ENCODE measurements around the gene ACAD9.

The ACAD9 gene

GRCh38 chr3:128940252-128940651, 60.8 kb downstream of the ACAD9 start:
- DNase-seq = no peak

GRCh38 chr3:128942161-128942952, 62.9 kb downstream of the ACAD9 start:
- DNase-seq = no peak

DNA sequence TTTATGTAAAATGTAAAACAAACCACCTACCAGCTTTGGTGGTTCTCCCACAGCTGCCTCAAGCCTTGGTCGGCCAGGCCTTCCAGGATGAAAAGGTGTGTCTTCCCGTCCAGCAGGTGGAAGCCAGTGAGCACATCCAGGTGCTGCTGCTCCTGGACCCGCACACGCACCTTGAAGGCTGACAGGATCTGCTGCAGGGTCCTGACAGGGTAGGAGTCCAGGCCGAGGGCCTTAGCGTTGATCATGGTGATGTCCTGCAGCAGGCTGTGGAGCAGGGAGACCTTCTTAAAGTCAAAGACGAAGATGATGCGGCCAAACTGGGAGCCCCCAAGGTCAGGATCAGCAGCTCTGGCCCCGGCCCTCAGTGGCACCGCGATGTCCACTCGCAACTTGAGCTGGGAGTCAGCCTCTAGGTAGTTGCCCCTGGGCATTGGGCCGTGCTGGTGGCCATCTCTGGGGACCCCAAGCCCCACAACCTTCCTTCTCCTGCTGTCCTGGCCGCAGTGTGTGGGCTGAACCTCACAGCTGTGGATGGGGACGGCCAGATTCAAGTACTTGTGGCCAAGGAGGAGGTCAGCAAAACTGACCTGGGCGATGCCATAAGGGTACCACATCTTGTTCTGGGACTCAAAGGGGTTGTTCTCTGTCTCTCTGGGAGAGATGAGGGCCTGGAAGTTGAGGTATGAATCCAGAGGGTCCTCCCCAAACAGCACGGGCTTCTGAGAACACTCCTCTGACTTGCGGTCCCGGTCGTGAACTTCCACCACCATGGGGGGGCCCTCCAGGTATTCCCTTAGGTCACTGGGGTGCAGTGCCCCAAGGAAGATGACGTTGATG, 65.8 kb downstream of the ACAD9 start:
- no peak for DNase-seq

- no peak for DNase-seq
Observed at GRCh38 chr3:128945878-128946175, 66.4 kb downstream of the ACAD9 start.

- DNase-seq = no peak
Observed at GRCh38 chr3:128946411-128946810, 67.0 kb downstream of the ACAD9 start.

DNA sequence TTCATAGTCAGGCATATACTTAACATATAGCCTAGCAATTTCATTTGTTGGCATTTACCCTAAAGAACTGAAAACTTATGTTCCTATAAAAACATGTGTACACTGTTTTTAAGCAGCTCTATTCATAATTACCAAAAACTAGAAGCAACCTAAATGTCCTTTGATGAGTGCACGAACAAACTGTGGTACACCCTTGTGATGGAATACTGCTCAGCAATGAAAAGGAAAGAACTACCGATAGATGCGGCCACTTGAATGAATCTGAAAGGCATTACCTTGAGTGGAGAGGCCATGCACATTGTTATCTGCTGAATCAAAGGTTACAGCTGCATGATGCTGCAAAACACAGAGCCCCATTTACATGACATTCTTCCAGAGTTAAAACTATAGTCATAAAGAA, 69.7 kb downstream of the ACAD9 start:
- no peak for DNase-seq

DNA sequence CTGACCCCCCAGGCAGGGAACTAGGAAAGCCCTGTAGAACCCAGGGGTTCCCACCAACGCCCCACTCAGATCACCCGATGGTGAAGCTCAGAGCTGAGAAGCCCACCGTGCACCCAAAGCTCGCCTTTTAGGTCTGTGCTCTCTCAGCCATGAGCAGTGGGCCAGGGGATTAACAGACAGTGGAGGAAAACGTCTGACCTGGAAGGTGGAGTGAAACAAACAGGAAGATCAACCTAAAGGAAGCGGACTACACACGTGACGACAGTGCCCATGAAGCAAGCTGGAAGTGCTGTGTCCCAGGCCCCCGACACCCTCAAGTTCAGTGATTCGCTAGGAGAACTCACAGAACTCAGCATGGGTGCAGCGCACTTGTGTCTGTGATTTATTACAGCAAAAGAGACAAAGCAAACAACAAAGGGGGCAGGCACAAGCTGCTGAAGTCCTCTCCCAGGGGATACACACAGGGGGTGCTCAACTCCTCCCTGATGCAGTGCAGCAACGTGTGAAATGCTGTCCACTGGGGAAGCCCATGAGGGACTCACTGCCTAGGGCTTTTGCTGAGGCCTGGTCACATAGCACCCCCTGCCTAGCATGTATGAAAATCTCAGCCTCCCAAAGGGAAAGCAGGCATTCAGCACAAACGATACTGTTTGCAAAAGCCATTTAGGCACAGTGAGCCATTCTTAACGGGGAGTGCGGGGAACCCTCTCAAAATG, 71.0 kb downstream of the ACAD9 start:
- DNase-seq = peak; percentile 67 to 77

GRCh38 chr3:128956440-128956839, 77.0 kb downstream of the ACAD9 start:
- no peak for DNase-seq
